Transverse colon (tissue), 4 donors: ENCODE measurements around the gene EMC10. TPM values are rescaled to one million over a fixed set of nuclear protein-coding genes. Genes with fewer than 3 reads are reported as not detected.

Source experiments
- DNase-seq: peaks from one replicate; pipeline ENCODE4 v3.0.0-alpha.2; 2019
- H3K27ac ChIP-seq, 4 donors: fragments of 200-600 bp; sonication (generic); 2 replicates each; pipeline ENCODE4 v1.5.1; 2016 to 2018; ENCODE audit warnings: inconsistent platforms in 4 of 4
- H3K27me3 ChIP-seq: fragments of 200-600 bp; sonication (generic); 2 replicates; pipeline ENCODE4 v1.5.1; 2017; ENCODE audit warnings: inconsistent platforms
- H3K36me3 ChIP-seq, 4 donors: fragments of 200-600 bp; sonication (generic); 2 replicates each; pipeline ENCODE4 v1.5.1; 2017 to 2019; ENCODE audit warnings: inconsistent platforms in 4 of 4
- H3K4me1 ChIP-seq, 4 donors: fragments of 200-600 bp; sonication (generic); 2 replicates each; pipeline ENCODE4 v1.5.1; 2017 to 2020; ENCODE audit warnings: inconsistent platforms in 4 of 4
- H3K4me3 ChIP-seq, 4 donors: fragments of 200-600 bp; sonication (generic); 1 replicate in 1 of 4; 2 replicates in 3 of 4; pipeline versions ENCODE4 v1.5.1 to v1.6.1; 2017 to 2019; ENCODE audit warnings: inconsistent platforms in 4 of 4
- H3K9me3 ChIP-seq, 2 donors: fragments of 200-600 bp; sonication (generic); 2 replicates each; pipeline ENCODE4 v1.5.1; 2017 to 2019; ENCODE audit warnings: inconsistent platforms in 2 of 2
- EP300 ChIP-seq: sonication (generic); formaldehyde crosslinking; IDR thresholded peaks from one replicate; pipeline ENCODE4 v1.6.1; 2017; ENCODE audit warnings: antibody characterized with exemption, low read depth
- POLR2A ChIP-seq: fragments of 450-650 bp; IDR thresholded peaks from one replicate; pipeline ENCODE4 v1.6.1; 2016; ENCODE audit warnings: antibody characterized with exemption, mild to moderate bottlenecking, moderate library complexity
- POLR2AphosphoS5 ChIP-seq, 3 donors: sonication (generic); formaldehyde crosslinking; IDR thresholded peaks; one replicate each; pipeline ENCODE4 v1.6.1; 2016; ENCODE audit warnings: antibody characterized with exemption in 3 of 3
- WGBS, 2 donors: methylation state at CpG; one replicate each; pipeline ENCODE4 v1.1.5; 2018; ENCODE audit warnings: low coverage in 1 of 2; 5-methylcytosine and 5-hydroxymethylcytosine counted together
- in situ Hi-C, 4 donors: fragments of 200-750 bp; cut with MboI; loops; one replicate each; pipeline versions ENCODE4 v1.15.0 to v1.15.1; 2017; ENCODE audit warnings: low sequenced_read_pairs in 3 of 4, low pct_ligation_motif_present in 1 of 4, low pct_unique_long_range_greater_than_20kb in 1 of 4
- intact Hi-C: fragments of 100-400 bp; cut with DNase I; formaldehyde crosslinking; loops from one replicate; pipeline ENCODE4 v1.15.1; 2023; ENCODE audit warnings: low total_unique reads
- total RNA-seq, 4 donors: library from RNA; depleted of rRNA; stranded (reverse); fragments of >200 nt; gene quantifications; one replicate each; pipeline ENCODE4 v1.1.0, GENCODE V29; 2016
- TF ChIP-seq, protein P1 (sequence below), 5 experiments: fragments of 200-600 bp in 3 of 5; fragments of 450-650 bp in 2 of 5; sonication (generic) in 3 of 5; IDR thresholded peaks; 1 replicate in 2 of 5; 2 replicates in 3 of 5; pipeline ENCODE4 v1.5.1; 2016 to 2017; ENCODE audit warnings: antibody characterized with exemption in 5 of 5, inconsistent platforms in 3 of 5, mild to moderate bottlenecking in 2 of 5, moderate library complexity in 1 of 5

The EMC10 gene
- total RNA-seq, 4 donors from 2014 or later, result 50.5 to 117 (median 78.7) TPM

GRCh38 chr19:50534478-50534877 lies 58.2 kb downstream of the EMC10 start:
- H3K36me3 ChIP-seq, result no peaks in the 10 kb centered on the region
- TF ChIP-seq, protein P1, sequence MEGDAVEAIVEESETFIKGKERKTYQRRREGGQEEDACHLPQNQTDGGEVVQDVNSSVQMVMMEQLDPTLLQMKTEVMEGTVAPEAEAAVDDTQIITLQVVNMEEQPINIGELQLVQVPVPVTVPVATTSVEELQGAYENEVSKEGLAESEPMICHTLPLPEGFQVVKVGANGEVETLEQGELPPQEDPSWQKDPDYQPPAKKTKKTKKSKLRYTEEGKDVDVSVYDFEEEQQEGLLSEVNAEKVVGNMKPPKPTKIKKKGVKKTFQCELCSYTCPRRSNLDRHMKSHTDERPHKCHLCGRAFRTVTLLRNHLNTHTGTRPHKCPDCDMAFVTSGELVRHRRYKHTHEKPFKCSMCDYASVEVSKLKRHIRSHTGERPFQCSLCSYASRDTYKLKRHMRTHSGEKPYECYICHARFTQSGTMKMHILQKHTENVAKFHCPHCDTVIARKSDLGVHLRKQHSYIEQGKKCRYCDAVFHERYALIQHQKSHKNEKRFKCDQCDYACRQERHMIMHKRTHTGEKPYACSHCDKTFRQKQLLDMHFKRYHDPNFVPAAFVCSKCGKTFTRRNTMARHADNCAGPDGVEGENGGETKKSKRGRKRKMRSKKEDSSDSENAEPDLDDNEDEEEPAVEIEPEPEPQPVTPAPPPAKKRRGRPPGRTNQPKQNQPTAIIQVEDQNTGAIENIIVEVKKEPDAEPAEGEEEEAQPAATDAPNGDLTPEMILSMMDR (IDR thresholded peaks at IDR 0.05), result no peak
- TF ChIP-seq POLR2A (no peak), EP300 (no peak)

DNA sequence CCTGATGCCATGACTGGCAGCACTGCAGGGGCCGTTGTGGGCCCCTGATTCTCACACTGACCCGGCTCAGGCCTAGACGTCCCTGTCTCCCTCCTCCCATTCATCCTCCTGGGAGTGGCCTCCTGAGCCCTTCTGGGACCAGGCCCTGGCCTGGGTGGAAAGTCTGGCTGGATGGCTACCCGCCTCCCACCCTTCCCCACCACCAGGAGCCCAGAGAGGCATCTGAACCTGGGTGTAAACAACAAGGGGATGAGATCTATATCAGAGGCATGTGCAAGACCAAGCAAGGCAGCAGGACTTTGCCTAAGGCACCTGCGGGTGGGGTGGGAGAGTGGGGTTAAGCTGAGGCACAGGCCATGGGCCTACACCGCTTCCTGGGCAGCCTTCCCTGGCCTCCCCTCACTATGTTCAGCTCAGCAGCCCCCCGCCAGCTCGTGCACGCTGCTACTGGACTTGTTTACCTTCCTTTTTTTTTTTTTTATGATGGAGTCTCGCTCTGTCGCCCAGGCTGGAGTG lies 59.4 kb downstream of the EMC10 start:
- peaks cover 7% of the 10 kb centered on the region for H3K27me3 ChIP-seq
- peaks cover 0 to 7% of the 10 kb centered on the region in 2 donors for H3K9me3 ChIP-seq
- in situ Hi-C loops, result loop anchor here in 2 of 4 donors (25.0 kb wide), 1 partner anchor 252 kb away; the partner anchor contains the start of gene ACP4 (in 2 of the 2)
- H3K36me3 ChIP-seq, result no peaks in the 10 kb centered on the region
- 20 to 68% methylated on average over 1 to 11 of the region's 11 CpGs for WGBS, 2 donors
- H3K4me1 ChIP-seq, result no peaks in the 10 kb centered on the region
- no peak overlapping the region for H3K27ac ChIP-seq
- H3K4me3 ChIP-seq, result no peak overlapping the region
- intact Hi-C loops, result no loop called here
- DNase-seq, result no peak
- TF ChIP-seq, protein P1 (IDR thresholded peaks at IDR 0.05), result no peak
- TF ChIP-seq EP300 (no peak), POLR2A (no peak), POLR2AphosphoS5 (IDR thresholded peaks at IDR 0.05) (no peak)

More at GRCh38 chr19:50534478-50534877, 58.2 kb downstream of the EMC10 start:
- no peak for DNase-seq
- intact Hi-C loops, result no loop called here
- Histone ChIP-seq H3K27ac (no peak overlapping the region), H3K4me1 (no peaks in the 10 kb centered on the region), H3K9me3 (peaks cover 0 to 7% of the 10 kb centered on the region in 2 donors), H3K4me3 (no peak overlapping the region), H3K27me3 (peaks cover 7% of the 10 kb centered on the region)
- 81 to 100% methylated on average over 1 to 3 of the region's 3 CpGs for WGBS, 2 donors
- in situ Hi-C loops, result loop anchor here in 2 of 4 donors (25.0 kb wide), 1 partner anchor 253 kb away; the partner anchor contains the start of gene ACP4 (in 2 of the 2)

DNA sequence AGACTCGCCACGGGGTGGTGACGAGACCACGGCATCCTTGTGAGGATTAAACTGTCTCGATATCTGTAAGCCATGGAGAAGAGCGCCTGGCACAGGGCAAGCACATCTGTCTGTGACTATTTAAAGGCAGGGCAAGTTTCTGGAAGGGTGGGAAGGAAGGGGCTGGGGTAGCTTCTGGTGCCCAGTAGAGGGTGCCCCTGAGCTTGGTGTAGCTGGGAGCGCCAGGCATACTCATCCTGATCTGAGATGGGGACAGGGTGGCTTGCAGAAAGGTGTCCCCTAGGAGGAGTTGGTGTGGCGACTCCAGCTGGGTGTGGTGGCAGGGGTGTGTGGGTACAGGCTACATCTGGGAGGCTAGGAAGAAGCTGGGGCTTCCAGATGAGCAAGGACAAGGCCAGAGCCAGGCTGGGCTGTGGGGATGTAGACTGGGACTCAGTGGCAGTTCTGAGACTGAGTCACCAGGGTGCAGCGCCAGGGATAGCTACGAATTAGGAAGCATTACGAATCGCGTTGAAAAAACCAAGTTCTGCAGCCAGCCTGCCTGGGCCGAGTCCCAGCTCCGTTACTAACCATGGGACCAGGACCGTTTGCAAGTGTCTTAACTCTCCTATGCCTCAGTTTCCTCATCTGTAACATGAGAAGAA lies 60.5 kb downstream of the EMC10 start:
- intact Hi-C loops (no loop called here), in situ Hi-C loops (loop anchor here in 2 of 4 donors (25.0 kb wide), 1 partner anchor 251 kb away; the partner anchor contains the start of gene ACP4 (in 2 of the 2))
- no peaks in the 10 kb centered on the region for H3K27me3 ChIP-seq
- H3K4me1 ChIP-seq, result no peaks in the 10 kb centered on the region
- H3K36me3 ChIP-seq, result no peaks in the 10 kb centered on the region
- no peak for DNase-seq
- H3K4me3 ChIP-seq, result no peak overlapping the region
- no peak overlapping the region for H3K27ac ChIP-seq
- TF ChIP-seq POLR2AphosphoS5 (IDR thresholded peaks at IDR 0.05) (no peak), EP300 (no peak), POLR2A (no peak)
- TF ChIP-seq, protein P1 (IDR thresholded peaks at IDR 0.05), result no peak
- 86 to 95% methylated on average over 4 to 16 of the region's 16 CpGs for WGBS, 2 donors
- H3K9me3 ChIP-seq, result peaks cover 0 to 7% of the 10 kb centered on the region in 2 donors

DNA sequence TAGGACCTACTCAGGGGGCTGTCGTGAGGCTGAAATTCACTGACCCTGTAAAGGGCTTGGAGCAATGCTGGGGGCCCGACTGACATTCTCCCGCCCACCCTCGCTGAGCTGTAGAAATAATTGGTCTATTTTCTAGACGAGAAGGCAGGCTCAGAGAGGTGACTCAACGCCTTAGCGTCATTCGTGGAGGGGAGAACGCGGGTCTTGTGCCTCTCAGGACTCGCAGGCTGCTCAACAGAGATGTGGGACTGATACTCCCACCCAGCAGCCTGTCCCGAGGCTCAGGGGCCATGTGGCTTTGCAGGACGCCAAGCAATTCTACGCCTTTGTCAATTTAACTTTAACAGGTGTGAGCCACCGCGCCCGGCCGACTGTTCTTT lies 61.0 kb downstream of the EMC10 start:
- WGBS, 2 donors, result 71% methylated on average over 6 to 17 of the region's 18 CpGs

More for the DNA sequence above, 61.0 kb downstream of the EMC10 start:
- Histone ChIP-seq H3K9me3 (peaks cover 0 to 7% of the 10 kb centered on the region in 2 donors), H3K36me3 (no peaks in the 10 kb centered on the region), H3K27ac (no peak overlapping the region), H3K27me3 (no peaks in the 10 kb centered on the region), H3K4me3 (no peak overlapping the region), H3K4me1 (no peaks in the 10 kb centered on the region)
- no peak for DNase-seq
- TF ChIP-seq, protein P1 (IDR thresholded peaks at IDR 0.05), result no peak
- no peak for TF ChIP-seq POLR2A
- no peak for TF ChIP-seq POLR2AphosphoS5 (IDR thresholded peaks at IDR 0.05)
- no peak for TF ChIP-seq EP300
- in situ Hi-C loops (loop anchor here in 2 of 4 donors (25.0 kb wide), 1 partner anchor 250 kb away; the partner anchor contains the start of gene ACP4 (in 2 of the 2)), intact Hi-C loops (no loop called here)
